Activated CD4-positive, alpha-beta memory T cell treated with anti-CD3 and anti-CD28 coated beads, Interleukin-2, amount 10 ng/mL, durations not matched to agents 7 days and 5 days (primary cell): ENCODE data around the gene TYR. TPM values are rescaled to one million over a fixed set of nuclear protein-coding genes. Genes with fewer than 3 reads are reported as not detected.
"Not testable (repeated sequence)": the region's sequence is repeated elsewhere in the genome, so short reads cannot be mapped to it uniquely, and the experiment has no call there.

ENCODE experiments used
- CTCF ChIA-PET: fragments of 350-600 bp; sonication (Branson Sonifier 250); formaldehyde crosslinking; loops from one replicate; lab custom pipeline; 2021; ENCODE audit warnings: antibody characterized with exemption, inconsistent platforms; lab: Charles Lee
- POLR2A ChIA-PET: fragments of 350-600 bp; sonication (Branson Sonifier 250); formaldehyde crosslinking; loops from one replicate; lab custom pipeline; 2021; ENCODE audit warnings: antibody characterized with exemption; lab: Charles Lee
- DNase-seq: peaks from one replicate; pipeline ENCODE4 v3.0.0-alpha.2; 2020
- H3K27ac Mint-ChIP-seq: one replicate; pipeline ENCODE4 v1.8.0; 2021; ENCODE audit warnings: mild to moderate bottlenecking, mixed read lengths
- H3K27me3 Mint-ChIP-seq: one replicate; pipeline ENCODE4 v1.8.0; 2021; ENCODE audit warnings: mixed read lengths
- H3K36me3 Mint-ChIP-seq: one replicate; pipeline ENCODE4 v1.8.0; 2021; ENCODE audit warnings: low read depth, mixed read lengths
- H3K4me1 Mint-ChIP-seq: one replicate; pipeline ENCODE4 v1.8.0; 2021; ENCODE audit warnings: mixed read lengths
- H3K4me3 Mint-ChIP-seq: one replicate; pipeline ENCODE4 v1.8.0; 2021; ENCODE audit warnings: mild to moderate bottlenecking, mixed read lengths
- H3K9me3 Mint-ChIP-seq: one replicate; pipeline ENCODE4 v1.8.0; 2021; ENCODE audit warnings: mixed read lengths
- total RNA-seq, 2 experiments: library from RNA; stranded (reverse); gene quantifications; one replicate each; pipeline ENCODE4 v1.2.3, GENCODE V29; 2021

TYR gene
- total RNA-seq, 2 experiments from 2014 or later: not detected

- H3K36me3 Mint-ChIP-seq, H3K9me3 Mint-ChIP-seq, H3K27ac Mint-ChIP-seq, DNase-seq, H3K4me3 Mint-ChIP-seq, CTCF ChIA-PET, POLR2A ChIA-PET, H3K27me3 Mint-ChIP-seq, H3K4me1 Mint-ChIP-seq: not testable (repeated sequence)
These were observed 103.5 kb downstream of the TYR start for GRCh38 chr11:89281032-89281677.

DNA sequence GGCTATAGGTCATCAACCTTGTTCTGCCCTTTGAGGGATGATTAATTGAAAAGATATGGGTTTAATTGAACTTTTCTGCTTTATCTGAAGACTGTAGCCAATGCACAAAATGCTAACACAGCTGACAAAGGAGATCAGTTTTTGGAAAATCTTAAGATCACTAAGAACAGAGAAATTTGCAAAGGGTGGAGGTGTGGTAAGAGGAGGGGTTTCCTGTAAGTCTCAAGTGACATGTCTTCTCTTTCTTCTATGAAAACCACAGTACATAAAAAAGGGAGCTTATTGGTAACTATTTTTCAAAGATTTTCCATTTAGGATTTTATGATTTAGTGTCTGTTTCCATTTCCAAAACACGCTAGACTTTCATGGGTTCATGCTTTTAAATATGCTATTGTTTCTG lies 108.9 kb downstream of the TYR start:
- DNase-seq, H3K4me1 Mint-ChIP-seq, H3K4me3 Mint-ChIP-seq, H3K27ac Mint-ChIP-seq, H3K27me3 Mint-ChIP-seq, CTCF ChIA-PET, H3K36me3 Mint-ChIP-seq, H3K9me3 Mint-ChIP-seq, POLR2A ChIA-PET: not testable (repeated sequence)

GRCh38 chr11:89288004-89288403 lies 110.3 kb downstream of the TYR start:
- H3K9me3 Mint-ChIP-seq, H3K27me3 Mint-ChIP-seq, H3K4me3 Mint-ChIP-seq, POLR2A ChIA-PET, DNase-seq, H3K4me1 Mint-ChIP-seq, H3K36me3 Mint-ChIP-seq, H3K27ac Mint-ChIP-seq, CTCF ChIA-PET: not testable (repeated sequence)

DNA sequence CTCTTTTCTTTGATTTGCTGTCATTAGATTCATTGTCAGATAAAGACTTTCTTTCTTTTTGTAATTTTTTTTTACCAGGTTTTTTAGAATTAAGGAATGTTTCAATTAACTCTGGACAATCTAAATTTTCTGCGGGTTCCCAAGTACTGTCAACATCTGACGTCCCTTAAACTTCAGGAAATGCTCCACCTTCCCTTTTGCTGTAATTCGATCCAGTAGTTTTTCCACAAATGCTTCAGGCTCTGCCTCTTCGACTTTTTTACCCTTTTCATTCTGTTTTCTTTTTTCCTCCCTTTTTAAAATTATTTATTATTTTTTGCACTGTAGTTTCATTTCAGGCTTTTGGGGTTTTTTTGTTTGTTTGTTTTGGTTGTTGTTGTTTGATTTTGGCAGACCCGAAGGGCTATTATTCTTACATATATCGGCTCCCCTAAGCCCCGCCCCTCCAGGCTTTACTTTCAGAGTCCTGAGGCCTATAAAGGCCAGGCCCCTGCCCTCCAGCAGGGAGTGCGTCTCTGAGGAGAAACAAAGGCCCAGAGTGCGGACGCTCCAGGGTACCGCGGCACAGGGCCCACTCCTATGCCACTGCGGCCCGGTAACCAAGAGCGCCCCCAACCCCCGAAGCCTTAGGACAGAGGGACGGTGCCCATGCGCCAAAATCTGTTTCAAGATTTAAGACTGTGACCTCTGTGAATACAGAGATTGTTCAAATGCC lies 116.4 kb downstream of the TYR start:
- Mint-ChIP-seq H3K9me3 (no peaks in the 10 kb centered on the region), H3K27ac (no peak overlapping the region), H3K4me1 (no peaks in the 10 kb centered on the region), H3K36me3 (no peaks in the 10 kb centered on the region), H3K4me3 (no peak overlapping the region), H3K27me3 (no peaks in the 10 kb centered on the region)
- POLR2A ChIA-PET: no interaction called here
- CTCF ChIA-PET: no interaction called here
- no peak for DNase-seq

DNA sequence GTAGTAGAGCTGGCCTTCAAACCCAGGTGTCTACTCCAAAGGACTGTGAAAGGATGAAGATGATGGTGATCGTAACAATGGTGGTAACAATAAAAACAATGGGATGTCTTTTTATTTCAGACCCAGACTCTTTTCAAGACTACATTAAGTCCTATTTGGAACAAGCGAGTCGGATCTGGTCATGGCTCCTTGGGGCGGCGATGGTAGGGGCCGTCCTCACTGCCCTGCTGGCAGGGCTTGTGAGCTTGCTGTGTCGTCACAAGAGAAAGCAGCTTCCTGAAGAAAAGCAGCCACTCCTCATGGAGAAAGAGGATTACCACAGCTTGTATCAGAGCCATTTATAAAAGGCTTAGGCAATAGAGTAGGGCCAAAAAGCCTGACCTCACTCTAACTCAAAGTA lies 117.3 kb downstream of the TYR start:
- H3K36me3 Mint-ChIP-seq, H3K27me3 Mint-ChIP-seq, POLR2A ChIA-PET, CTCF ChIA-PET, H3K27ac Mint-ChIP-seq, H3K4me1 Mint-ChIP-seq, DNase-seq, H3K9me3 Mint-ChIP-seq, H3K4me3 Mint-ChIP-seq: not testable (repeated sequence)

DNA sequence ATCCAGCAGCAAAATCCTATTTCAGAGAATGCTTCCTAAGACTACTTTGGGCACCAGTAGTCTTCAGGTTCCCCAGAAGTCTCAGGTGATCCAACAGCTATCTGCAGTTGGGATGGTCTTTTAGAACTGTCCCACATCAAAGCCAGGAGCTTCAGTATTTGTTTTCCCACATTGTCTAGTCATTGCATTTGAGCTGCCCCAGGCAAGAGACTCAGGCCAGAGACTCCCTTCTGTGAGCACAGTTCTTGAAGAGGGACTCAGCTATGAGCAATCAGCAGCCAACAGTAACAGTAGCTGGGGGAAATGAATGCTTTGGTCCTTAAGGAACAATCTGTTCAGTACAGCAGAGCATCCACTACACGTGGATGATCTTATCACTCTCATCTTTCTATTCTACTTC lies 125.4 kb downstream of the TYR start:
- H3K27me3 Mint-ChIP-seq, DNase-seq, POLR2A ChIA-PET, H3K9me3 Mint-ChIP-seq, H3K4me3 Mint-ChIP-seq, CTCF ChIA-PET, H3K4me1 Mint-ChIP-seq, H3K36me3 Mint-ChIP-seq, H3K27ac Mint-ChIP-seq: not testable (repeated sequence)

DNA sequence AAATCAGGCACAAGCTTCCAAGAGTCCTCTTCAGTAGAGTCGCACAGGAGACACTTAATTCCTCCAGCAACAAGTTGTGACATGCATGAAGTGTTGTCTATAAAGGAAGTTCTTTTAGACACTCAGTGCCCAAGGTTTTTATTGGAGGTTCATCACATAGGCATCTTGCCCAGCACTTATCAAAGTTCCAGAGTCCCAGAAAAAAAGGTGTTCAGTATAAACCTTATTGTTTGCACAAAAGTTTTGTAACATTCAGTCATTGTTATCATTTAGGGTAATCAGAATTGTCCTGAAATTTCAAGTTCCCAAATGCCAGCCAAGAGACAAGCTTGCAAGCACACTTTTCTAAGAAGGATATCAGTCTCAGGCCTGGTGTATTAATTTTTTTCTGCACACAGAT lies 130.6 kb downstream of the TYR start:
- H3K4me1 Mint-ChIP-seq, H3K36me3 Mint-ChIP-seq, H3K27me3 Mint-ChIP-seq, H3K9me3 Mint-ChIP-seq, DNase-seq, CTCF ChIA-PET, H3K4me3 Mint-ChIP-seq, H3K27ac Mint-ChIP-seq, POLR2A ChIA-PET: not testable (repeated sequence)

- H3K27me3 Mint-ChIP-seq, CTCF ChIA-PET, H3K9me3 Mint-ChIP-seq, H3K4me1 Mint-ChIP-seq, H3K36me3 Mint-ChIP-seq, POLR2A ChIA-PET, H3K27ac Mint-ChIP-seq, H3K4me3 Mint-ChIP-seq, DNase-seq: not testable (repeated sequence)
These were observed 131.8 kb downstream of the TYR start for GRCh38 chr11:89309321-89309985.

GRCh38 chr11:89310607-89311006 lies 132.9 kb downstream of the TYR start:
- H3K4me3 Mint-ChIP-seq, CTCF ChIA-PET, H3K9me3 Mint-ChIP-seq, H3K27me3 Mint-ChIP-seq, DNase-seq, H3K4me1 Mint-ChIP-seq, POLR2A ChIA-PET, H3K27ac Mint-ChIP-seq, H3K36me3 Mint-ChIP-seq: not testable (repeated sequence)

DNA sequence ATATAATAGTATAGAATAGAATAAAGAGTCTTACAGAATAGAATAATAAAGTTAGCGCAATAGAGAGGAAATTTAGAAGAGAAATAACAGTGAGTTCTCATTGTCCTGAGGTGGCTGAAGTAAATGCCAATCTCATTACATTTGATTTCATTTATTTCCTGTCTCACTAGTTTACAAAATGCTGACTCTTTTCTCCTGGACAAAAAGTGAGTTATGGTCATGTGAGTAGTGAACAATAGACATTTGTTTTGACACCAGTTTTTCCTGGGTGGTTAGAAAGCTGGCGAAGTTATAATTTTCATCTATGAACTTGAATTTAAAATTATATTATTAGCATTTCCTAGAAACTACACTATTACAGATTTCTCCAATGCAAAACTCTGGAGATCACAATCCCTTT lies 143.7 kb downstream of the TYR start:
- H3K4me1 Mint-ChIP-seq: no peaks in the 10 kb centered on the region
- no peak for DNase-seq
- ChIA-PET CTCF (no interaction called here), POLR2A (no interaction called here)
- H3K27me3 Mint-ChIP-seq: no peaks in the 10 kb centered on the region
- no peaks in the 10 kb centered on the region for H3K36me3 Mint-ChIP-seq
- H3K27ac Mint-ChIP-seq: no peak overlapping the region
- peaks cover 2% of the 10 kb centered on the region for H3K9me3 Mint-ChIP-seq
- no peak overlapping the region for H3K4me3 Mint-ChIP-seq

- POLR2A ChIA-PET: no interaction called here
- Mint-ChIP-seq H3K4me1 (no peaks in the 10 kb centered on the region), H3K27me3 (no peaks in the 10 kb centered on the region), H3K36me3 (no peaks in the 10 kb centered on the region), H3K4me3 (no peak overlapping the region), H3K27ac (no peak overlapping the region), H3K9me3 (peaks cover 1% of the 10 kb centered on the region)
- CTCF ChIA-PET: no interaction called here
- DNase-seq: no peak
These were observed 150.2 kb downstream of the TYR start for GRCh38 chr11:89327885-89328284.

DNA sequence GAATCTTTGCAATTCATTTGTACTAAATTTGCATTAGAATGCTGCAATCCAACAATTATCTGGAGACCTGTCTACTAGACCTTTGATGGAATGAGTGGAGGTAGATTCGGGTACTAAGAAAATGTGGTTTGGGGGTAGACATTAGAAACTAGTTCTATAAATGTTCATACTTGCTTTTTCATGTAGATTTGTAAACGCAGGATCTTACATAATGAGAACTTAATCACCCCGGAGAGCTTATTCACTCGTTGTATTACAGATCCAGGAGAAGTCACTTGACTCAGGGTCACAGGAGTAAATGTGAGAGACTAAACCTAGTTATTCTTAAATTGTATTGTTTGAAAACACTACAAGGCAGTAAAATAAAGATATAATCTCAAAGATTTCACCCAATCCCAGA lies 154.3 kb downstream of the TYR start:
- POLR2A ChIA-PET, H3K9me3 Mint-ChIP-seq, CTCF ChIA-PET, H3K36me3 Mint-ChIP-seq, DNase-seq, H3K4me3 Mint-ChIP-seq, H3K27me3 Mint-ChIP-seq, H3K27ac Mint-ChIP-seq, H3K4me1 Mint-ChIP-seq: not testable (repeated sequence)

DNA sequence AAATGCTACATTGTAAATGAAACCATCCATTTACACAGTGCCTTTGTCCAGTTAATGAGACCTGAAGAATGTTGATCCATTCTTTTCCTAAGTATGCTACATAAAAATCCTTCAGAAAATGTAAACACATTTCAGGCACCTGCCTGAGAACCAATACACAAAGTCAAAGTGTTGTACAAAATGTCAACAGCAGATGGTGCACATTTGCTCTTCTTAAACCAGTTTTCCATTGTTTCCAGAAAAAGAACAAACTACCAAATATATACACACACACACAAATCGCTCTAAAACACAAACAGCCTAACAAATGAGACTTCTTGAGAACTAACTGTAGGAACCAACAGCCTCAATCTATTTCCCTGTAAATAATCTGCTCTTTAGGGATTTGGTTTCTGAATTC lies 156.0 kb downstream of the TYR start:
- H3K27me3 Mint-ChIP-seq, H3K27ac Mint-ChIP-seq, H3K4me1 Mint-ChIP-seq, DNase-seq, CTCF ChIA-PET, H3K36me3 Mint-ChIP-seq, H3K9me3 Mint-ChIP-seq, H3K4me3 Mint-ChIP-seq, POLR2A ChIA-PET: not testable (repeated sequence)
